ENCODE results near the gene GNAZ.
"Not testable (repeated sequence)": the region's sequence is repeated elsewhere in the genome, so short reads cannot be mapped to it uniquely, and the experiment has no call there.

The GNAZ gene

GRCh38 chr22:23070418-23071229 lies at the start of gene GNAZ:
Gene GNAZ (plus strand): TSS chr22:23070519. CDS start chr22:23095696, 25,177 bp downstream.
- DNase-seq = no peak

GRCh38 chr22:23020659-23021293 lies 49.5 kb upstream of the GNAZ start:
- DNase-seq = no peak

- not testable (repeated sequence) for DNase-seq
Observed at GRCh38 chr22:23021660-23022353, 48.5 kb upstream of the GNAZ start.

- DNase-seq = no peak
Observed at GRCh38 chr22:23023294-23023693, 47.0 kb upstream of the GNAZ start.

GRCh38 chr22:23026777-23027176 lies 43.5 kb upstream of the GNAZ start:
- DNase-seq = no peak

GRCh38 chr22:23027849-23028248 lies 42.5 kb upstream of the GNAZ start:
- not testable (repeated sequence) for DNase-seq

- DNase-seq = no peak
Observed at GRCh38 chr22:23029521-23030228, 40.6 kb upstream of the GNAZ start.

GRCh38 chr22:23031381-23031780 lies 38.9 kb upstream of the GNAZ start:
- no peak for DNase-seq

GRCh38 chr22:23031786-23032185 lies 38.5 kb upstream of the GNAZ start:
- DNase-seq = no peak

- DNase-seq = no peak
Observed at GRCh38 chr22:23032658-23033057, 37.7 kb upstream of the GNAZ start.

- no peak for DNase-seq
Observed at GRCh38 chr22:23033116-23033905, 37.0 kb upstream of the GNAZ start.

- no peak for DNase-seq
Observed at GRCh38 chr22:23034621-23035556, 35.4 kb upstream of the GNAZ start.

GRCh38 chr22:23035557-23036277 lies 34.6 kb upstream of the GNAZ start:
- no peak for DNase-seq

- DNase-seq = no peak
Observed at GRCh38 chr22:23036684-23037428, 33.5 kb upstream of the GNAZ start.

- no peak for DNase-seq
Observed at GRCh38 chr22:23037429-23038333, 32.6 kb upstream of the GNAZ start.

GRCh38 chr22:23038334-23038642 lies 32.0 kb upstream of the GNAZ start:
- DNase-seq = no peak

- DNase-seq = no peak
Observed at GRCh38 chr22:23038902-23039301, 31.4 kb upstream of the GNAZ start.

- no peak for DNase-seq
Observed at GRCh38 chr22:23042179-23042578, 28.1 kb upstream of the GNAZ start.

- DNase-seq = no peak
Observed at GRCh38 chr22:23044570-23044969, 25.7 kb upstream of the GNAZ start.
